Ishikawa (cell line): ENCODE measurements around the gene B3GLCT.

Source experiments
- CEBPB ChIP-seq: IDR thresholded peaks from 2 replicates; pipeline ENCODE4 v1.6.1; 2012
- CREB1 ChIP-seq: IDR thresholded peaks from 2 replicates; pipeline ENCODE4 v1.6.1; 2012; ENCODE audit warnings: low read depth
- EGR1 ChIP-seq: IDR thresholded peaks from 2 replicates; pipeline ENCODE4 v1.6.1; 2012
- EP300 ChIP-seq: IDR thresholded peaks from 2 replicates; pipeline ENCODE4 v1.6.1; 2012; ENCODE audit warnings: borderline replicate concordance
- FOXM1 ChIP-seq: IDR thresholded peaks from 2 replicates; pipeline ENCODE4 v1.6.1; 2012; ENCODE audit warnings: low read depth, borderline replicate concordance
- NFIC ChIP-seq: IDR thresholded peaks from 2 replicates; pipeline ENCODE4 v1.6.1; 2012
- RAD21 ChIP-seq: IDR thresholded peaks from 2 replicates; pipeline ENCODE4 v1.6.1; 2012; ENCODE audit warnings: low read depth
- TAF1 ChIP-seq: IDR thresholded peaks from 2 replicates; pipeline ENCODE4 v1.6.1; 2012; ENCODE audit warnings: low read depth, mild to moderate bottlenecking
- TCF12 ChIP-seq: IDR thresholded peaks from 2 replicates; pipeline ENCODE4 v1.6.1; 2012; ENCODE audit warnings: low read depth
- TEAD4 ChIP-seq: IDR thresholded peaks from 2 replicates; pipeline ENCODE4 v1.6.1; 2012
- YY1 ChIP-seq: IDR thresholded peaks from 2 replicates; pipeline ENCODE4 v1.6.1; 2012; ENCODE audit warnings: low read depth
- ZBTB7A ChIP-seq: IDR thresholded peaks from 2 replicates; pipeline ENCODE4 v1.6.1; 2012; ENCODE audit warnings: low read depth
- TF ChIP-seq, protein P1 (sequence below): IDR thresholded peaks from 2 replicates; pipeline ENCODE4 v1.6.1; 2012; ENCODE audit warnings: low read depth, mild to moderate bottlenecking
- TF ChIP-seq, protein P2 (sequence below): IDR thresholded peaks from 2 replicates; pipeline ENCODE4 v1.6.1; 2012
- TF ChIP-seq, protein P3 (sequence below): IDR thresholded peaks from 2 replicates; pipeline ENCODE4 v1.6.1; 2012

The B3GLCT gene

DNA sequence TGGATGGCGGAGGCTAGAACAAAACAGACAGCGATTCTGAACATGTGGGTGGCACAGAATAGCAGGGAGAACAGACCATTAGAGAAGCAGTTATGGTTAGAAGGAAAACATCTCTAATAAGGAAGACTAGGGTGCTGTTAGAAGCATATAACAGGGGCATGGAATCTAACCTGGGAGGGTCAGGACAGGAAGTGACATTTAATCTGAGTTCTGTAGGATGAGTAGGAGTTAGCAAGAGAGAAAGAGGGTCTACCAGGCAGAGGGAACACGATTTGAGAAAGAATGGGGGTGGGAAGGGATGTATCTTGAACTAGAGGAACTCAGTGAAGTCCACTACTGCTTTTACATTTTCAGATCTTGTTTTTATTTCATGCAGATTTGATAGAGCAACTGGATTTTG lies 48.6 kb downstream of the B3GLCT start:
- TF ChIP-seq TEAD4 (no peak), RAD21 (no peak), EGR1 (no peak), TAF1 (no peak), CEBPB (no peak), FOXM1 (no peak), NFIC (no peak), ZBTB7A (no peak), YY1 (no peak), CREB1 (no peak), EP300 (no peak)
- TF ChIP-seq, protein P1, sequence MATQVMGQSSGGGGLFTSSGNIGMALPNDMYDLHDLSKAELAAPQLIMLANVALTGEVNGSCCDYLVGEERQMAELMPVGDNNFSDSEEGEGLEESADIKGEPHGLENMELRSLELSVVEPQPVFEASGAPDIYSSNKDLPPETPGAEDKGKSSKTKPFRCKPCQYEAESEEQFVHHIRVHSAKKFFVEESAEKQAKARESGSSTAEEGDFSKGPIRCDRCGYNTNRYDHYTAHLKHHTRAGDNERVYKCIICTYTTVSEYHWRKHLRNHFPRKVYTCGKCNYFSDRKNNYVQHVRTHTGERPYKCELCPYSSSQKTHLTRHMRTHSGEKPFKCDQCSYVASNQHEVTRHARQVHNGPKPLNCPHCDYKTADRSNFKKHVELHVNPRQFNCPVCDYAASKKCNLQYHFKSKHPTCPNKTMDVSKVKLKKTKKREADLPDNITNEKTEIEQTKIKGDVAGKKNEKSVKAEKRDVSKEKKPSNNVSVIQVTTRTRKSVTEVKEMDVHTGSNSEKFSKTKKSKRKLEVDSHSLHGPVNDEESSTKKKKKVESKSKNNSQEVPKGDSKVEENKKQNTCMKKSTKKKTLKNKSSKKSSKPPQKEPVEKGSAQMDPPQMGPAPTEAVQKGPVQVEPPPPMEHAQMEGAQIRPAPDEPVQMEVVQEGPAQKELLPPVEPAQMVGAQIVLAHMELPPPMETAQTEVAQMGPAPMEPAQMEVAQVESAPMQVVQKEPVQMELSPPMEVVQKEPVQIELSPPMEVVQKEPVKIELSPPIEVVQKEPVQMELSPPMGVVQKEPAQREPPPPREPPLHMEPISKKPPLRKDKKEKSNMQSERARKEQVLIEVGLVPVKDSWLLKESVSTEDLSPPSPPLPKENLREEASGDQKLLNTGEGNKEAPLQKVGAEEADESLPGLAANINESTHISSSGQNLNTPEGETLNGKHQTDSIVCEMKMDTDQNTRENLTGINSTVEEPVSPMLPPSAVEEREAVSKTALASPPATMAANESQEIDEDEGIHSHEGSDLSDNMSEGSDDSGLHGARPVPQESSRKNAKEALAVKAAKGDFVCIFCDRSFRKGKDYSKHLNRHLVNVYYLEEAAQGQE: no peak
- TF ChIP-seq, protein P2, sequence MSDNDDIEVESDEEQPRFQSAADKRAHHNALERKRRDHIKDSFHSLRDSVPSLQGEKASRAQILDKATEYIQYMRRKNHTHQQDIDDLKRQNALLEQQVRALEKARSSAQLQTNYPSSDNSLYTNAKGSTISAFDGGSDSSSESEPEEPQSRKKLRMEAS: no peak

DNA sequence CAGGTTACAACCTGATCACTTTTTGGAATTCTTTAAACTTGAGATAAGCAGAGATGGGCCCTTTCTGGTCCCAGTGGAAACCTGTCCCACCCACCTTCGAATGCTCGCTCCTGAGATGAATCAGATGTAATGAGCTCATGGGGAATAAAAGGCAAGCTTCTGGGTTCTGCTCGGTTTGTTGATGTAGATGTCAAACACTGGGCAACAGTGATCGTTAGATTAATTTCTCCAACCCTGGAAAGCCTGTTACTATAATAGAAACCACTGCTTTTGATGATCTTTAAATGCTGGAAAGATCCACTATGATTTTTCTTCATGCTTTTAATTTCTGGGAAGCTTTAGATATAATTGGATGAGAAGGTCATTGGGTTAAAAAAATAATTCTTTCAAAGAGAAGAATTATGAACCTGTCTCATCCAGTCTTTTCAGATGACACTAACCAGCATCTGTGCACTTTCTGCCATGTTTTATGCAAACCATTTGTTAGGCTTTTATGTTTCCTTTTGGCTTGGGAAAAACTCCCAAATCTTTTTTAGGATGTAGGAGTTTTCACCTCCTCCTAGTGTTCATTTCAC lies 49.3 kb downstream of the B3GLCT start:
- TF ChIP-seq FOXM1: no peak

DNA sequence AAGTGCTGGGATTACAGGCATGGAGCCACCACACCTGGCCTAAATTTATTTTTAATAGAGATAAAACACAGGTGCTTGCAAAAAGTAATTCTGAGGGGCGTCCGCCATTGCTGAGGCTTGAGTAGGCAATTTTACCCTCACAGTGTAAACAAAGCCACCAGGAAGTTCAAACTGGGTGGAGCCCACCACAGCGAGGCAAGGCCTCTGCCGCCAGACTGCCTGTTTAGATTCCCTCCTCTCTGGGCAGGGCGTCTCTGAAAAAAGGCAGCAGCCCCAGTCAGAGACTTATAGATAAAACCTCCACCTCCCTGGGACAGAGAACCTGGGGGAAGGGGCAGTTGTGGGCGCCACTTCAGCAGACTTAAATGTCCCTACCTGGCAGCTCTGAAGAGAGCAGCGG lies 50.7 kb downstream of the B3GLCT start:
- TF ChIP-seq, protein P3, sequence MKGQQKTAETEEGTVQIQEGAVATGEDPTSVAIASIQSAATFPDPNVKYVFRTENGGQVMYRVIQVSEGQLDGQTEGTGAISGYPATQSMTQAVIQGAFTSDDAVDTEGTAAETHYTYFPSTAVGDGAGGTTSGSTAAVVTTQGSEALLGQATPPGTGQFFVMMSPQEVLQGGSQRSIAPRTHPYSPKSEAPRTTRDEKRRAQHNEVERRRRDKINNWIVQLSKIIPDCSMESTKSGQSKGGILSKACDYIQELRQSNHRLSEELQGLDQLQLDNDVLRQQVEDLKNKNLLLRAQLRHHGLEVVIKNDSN: no peak
- TF ChIP-seq TAF1 (no peak), YY1 (no peak), CREB1 (no peak), NFIC (no peak), RAD21 (no peak), EGR1 (no peak)
- TF ChIP-seq, protein P1: no peak

DNA sequence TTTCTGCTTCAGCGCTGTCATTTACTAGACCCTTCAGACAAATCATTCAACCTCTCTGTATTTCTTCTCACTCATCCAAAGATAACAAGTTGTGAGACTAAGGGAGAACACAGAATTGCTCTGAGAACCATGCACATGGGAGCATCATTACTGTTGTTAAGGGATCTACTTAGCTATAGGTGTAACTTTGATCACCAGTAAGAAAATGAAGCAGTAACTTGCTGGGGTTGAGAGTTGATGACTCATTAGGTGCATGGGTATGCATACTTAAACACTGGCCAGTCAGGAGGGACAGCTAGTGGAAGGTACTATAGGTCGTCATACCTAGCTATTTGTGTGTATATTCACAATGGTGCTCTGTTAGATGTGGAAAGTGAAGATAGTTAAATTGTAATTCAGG lies 61.5 kb downstream of the B3GLCT start:
- no peak for TF ChIP-seq TEAD4
- TF ChIP-seq CREB1: no peak
- no peak for TF ChIP-seq TAF1
- no peak for TF ChIP-seq RAD21
- TF ChIP-seq NFIC: no peak
- no peak for TF ChIP-seq CEBPB
- TF ChIP-seq, protein P3: no peak
- TF ChIP-seq, protein P1: no peak
- TF ChIP-seq ZBTB7A: no peak
- TF ChIP-seq EP300: no peak

DNA sequence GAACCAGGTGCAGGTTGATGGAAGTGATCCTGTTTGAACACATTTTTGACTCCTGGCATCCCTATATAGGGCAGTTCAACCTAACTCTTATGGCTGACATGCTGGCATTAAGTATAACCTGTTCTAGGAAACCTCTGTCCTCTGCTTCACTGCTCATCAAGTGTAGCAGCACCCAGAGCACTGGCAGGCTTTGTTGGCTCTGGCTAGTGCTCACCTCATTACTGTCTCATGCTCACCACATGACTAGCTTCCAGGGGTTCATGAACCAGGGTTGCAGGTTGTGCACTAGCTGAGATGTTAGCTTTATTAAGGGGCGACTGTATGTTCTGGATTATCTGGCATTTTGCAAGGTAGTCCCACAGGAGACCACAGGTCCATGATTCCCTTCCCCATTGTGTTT lies 63.6 kb downstream of the B3GLCT start:
- TF ChIP-seq TAF1: no peak
- TF ChIP-seq, protein P1: no peak
- TF ChIP-seq ZBTB7A: no peak
- no peak for TF ChIP-seq EGR1
- no peak for TF ChIP-seq NFIC
- TF ChIP-seq FOXM1: no peak
- TF ChIP-seq YY1: no peak
- TF ChIP-seq TCF12: no peak
- TF ChIP-seq, protein P2: no peak
- no peak for TF ChIP-seq EP300
- TF ChIP-seq CREB1: no peak
- TF ChIP-seq TEAD4: no peak
- no peak for TF ChIP-seq CEBPB
